Posterior vena cava (tissue), 2 donors: ENCODE results near the gene OXTR. TPM values are rescaled to one million over a fixed set of nuclear protein-coding genes. Genes with fewer than 3 reads are reported as not detected.

Experiments used
- DNase-seq: peaks from one replicate; pipeline ENCODE4 v3.0.0-alpha.2; 2020; ENCODE audit warnings: low spot score
- intact Hi-C, 2 donors: fragments of 100-400 bp; cut with DNase I; formaldehyde crosslinking; loops; one replicate each; pipeline versions ENCODE4 v1.14.1 to v1.14.2; 2022 to 2023
- long read RNA-seq, 2 donors: library from polyadenylated mRNA; unstranded; transcript quantifications; one replicate each; pipeline ENCODE4 v2.0.0, GENCODE V29; 2020 to 2021
- total RNA-seq, 2 donors: library from RNA; stranded (reverse); fragmentation: NEBNext Ultra II Directional; extraction: Animal tissue kit (Norgen Biotek cat#: 25700); gene quantifications; one replicate each; pipeline ENCODE4 v1.2.1, GENCODE V29; 2021
- donor health status: DM: yes; HTN: yes; CAD: no.
- donor health status: DM: yes; HTN: yes; CAD: no.

The OXTR gene
- 1 to 10 TPM; 1.1 to 3.4 TPM for total RNA-seq
- long read RNA-seq, donor 1, result 0 reads
- long read RNA-seq, donor 2, partial matches to known transcripts, result 1 of 1 reads
- long read RNA-seq, donor 2, other reads (novel, unspliced or antisense), result 0 of 1 reads

DNA sequence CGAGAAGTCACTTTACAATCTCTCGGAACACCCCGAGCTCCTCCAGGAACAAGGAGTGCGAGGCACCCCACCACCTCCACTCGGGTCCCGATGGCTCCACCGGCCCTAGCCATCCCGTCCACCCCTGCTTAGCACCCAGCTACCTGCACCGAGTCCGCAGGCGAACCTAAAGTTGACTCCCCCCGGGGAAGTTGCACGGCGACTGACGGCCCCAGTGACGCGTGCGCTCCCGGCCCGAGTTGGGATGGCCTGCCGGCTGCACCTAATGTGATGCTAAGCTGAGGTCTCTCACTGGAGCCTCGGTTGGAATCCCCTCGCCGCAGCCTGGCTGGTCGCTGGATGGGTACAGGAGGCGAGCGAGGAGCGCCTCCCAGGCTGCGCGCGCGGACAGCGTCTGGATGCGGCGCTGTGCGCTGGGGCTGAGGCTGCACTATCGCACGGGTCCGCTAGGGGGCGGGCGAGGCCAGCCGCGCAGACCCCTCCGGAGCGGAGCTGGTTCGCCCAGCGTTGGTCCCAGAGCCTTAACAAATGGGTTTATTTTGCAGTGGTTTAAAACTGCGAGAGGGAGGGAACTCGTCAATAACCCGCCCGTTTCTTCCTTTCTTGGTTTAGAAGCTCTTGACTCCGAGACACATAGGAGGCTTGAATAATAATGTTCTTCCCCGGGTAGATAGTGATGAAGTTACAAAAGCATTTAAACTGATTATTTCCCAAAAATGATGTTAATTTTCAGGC lies at the start of gene OXTR:
Gene OXTR (minus strand): TSS at position 526 of the 735 bp plus-strand sequence. CDS start 1,426 bp downstream, outside the sequence.
- intact Hi-C loops, result no loop called here
- peak; percentile 90 for DNase-seq

DNA sequence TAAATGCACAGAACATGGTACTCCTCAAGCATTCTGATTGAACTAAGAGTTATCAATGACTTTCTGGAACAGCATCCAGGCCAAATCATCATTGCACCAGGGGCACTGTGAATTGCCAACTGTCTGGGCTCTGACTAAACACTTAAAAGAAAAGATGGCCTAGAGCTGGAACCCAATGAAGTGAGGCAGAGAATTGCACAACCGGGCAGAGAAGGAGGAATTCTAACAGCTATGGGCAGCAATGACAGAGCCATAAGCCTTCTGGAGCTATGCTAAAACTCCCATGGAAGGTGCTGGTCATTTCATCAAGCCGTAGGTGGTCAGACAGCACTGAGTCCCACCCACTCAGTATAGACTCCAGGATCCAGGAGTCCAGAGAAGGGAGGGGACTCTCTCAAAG lies 48.1 kb upstream of the OXTR start:
- DNase-seq, result no peak

DNA sequence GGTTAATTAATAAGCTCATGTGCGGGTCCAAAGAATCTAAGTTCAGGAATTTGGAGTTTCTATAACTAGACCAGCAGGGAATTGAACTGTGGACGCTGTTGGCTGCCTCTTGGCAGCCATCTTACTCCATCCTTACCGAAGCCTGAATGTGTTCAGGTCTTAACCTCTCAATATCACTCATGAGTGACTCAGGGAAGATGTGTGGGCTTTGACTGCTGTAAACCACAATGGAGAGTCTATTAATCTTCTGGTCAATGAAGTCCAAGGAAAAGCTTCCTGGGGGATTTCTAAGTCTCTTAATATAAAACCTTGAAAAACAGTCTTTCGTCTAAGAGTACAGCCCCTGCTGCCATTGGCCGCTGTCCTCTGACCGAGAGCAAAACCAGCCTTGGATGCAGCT lies 46.7 kb upstream of the OXTR start:
- intact Hi-C loops, result no loop called here

More for the DNA sequence above, 48.1 kb upstream of the OXTR start:
- intact Hi-C loops, result no loop called here

DNA sequence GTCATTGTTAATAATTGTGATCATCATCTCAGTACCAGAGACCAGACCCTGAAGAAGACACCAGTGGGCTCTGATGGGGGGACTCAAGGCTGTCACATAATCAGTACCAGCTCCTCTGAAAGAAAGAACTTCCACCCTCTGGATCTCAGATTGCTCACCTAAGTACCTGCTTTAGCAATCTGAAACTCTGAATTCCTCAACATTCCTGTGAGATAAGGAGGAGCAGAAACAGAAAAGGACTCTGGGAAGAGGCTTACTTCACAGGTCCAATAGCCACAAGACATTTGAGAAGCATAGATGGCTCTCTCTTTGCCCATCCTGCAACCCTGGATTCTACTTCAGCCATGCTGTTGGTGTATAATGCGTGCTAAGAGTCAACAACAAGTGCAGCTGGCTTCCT lies 44.0 kb upstream of the OXTR start:
- intact Hi-C loops, result no loop called here
- no peak for DNase-seq

More for the DNA sequence above, 46.7 kb upstream of the OXTR start:
- no peak for DNase-seq

DNA sequence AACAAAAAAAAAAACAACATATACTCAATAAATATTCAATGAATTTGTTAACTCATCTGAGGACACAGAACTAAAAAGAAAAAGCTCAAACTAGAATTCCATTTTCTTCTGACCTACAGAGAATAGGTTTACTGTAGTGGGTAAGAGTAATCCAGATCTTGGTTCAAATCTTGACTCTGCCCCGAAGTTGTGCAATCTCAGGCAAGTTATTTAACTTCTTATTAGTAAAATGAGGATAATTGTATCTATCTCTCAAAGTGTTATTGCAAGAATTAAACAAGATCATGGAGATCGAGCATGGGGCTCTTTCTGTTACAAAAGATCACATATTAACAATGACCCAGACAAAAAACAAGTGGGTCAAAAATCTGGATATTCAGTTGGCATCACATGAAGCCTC lies 41.1 kb upstream of the OXTR start:
- DNase-seq, result no peak
- intact Hi-C loops, result no loop called here

DNA sequence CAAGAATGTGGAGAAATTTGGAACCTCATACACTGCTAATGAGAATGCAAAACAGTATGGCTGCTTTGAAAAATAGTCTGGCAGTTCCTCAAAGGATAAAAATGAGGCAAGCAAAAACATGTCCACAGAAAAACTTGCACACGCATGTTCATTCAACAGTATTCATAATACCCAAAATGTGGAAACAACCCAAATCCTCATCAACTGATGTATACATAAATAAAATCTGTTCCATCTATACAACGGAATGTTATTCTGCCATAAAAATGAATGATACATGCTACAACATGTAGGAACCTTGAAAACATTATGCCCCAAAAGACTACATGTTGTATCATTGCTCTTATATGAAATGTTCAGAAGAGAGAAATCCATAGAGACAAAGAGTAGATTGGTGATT lies 36.4 kb upstream of the OXTR start:
- DNase-seq, result no peak
- intact Hi-C loops, result no loop called here

DNA sequence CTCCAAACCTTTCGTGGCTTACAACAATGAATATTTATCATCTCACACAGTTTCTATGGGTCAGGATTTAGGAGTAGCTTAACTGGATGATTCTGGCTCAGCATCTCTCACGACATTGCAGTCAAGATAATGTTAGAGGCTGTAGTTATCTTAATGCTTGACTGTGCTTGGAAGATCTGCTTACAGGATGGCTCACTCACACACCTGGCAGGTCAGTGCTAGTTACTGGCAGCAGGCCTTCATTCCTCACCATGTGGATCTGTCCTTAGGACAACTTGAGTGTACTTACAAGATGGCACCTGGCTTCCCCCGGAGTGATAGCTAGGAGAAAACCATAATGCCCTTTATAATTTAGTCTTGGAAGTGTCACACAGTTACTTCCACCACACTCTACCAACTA lies 32.8 kb upstream of the OXTR start:
- DNase-seq, result no peak
- intact Hi-C loops, result no loop called here

DNA sequence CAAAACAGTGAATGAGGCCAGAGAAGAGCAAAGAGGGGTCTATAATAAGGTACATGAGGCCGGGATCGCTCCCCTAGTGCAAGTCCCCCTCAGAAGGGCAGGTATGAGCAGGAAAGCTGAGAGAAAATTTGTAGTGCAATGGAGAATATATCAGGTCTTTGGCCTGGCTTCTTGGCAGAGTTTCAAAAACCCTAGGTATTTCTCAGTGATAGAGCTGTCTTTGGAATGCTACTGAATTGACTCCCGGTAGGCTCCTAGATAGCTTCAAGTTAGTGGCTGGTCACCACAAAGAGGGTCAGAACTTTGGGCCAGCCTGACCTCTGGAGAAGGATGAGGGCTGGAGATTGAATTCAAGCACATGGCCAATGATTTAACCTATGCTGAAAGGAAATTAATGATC lies 30.6 kb upstream of the OXTR start:
- intact Hi-C loops, result no loop called here
- no peak for DNase-seq

DNA sequence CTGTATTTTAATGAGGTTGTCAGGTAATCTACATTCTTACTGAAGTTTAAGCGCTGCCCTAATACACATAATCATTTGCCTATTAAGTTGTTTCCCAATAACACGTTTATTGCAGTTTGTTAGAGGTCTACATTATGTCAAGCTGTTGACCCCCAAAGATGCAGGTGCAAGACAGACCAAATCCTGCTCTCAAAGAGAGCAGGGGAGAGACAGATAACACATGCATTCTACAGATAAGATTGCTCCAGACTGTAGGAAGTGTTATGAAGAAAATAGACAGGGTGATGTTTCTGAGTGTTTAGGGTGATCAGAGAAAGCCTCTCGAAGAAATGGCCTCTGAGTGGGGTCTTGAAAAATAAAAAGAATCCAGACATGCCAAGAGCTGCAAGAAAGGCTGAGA lies 24.8 kb upstream of the OXTR start:
- intact Hi-C loops, result no loop called here
- DNase-seq, result no peak

DNA sequence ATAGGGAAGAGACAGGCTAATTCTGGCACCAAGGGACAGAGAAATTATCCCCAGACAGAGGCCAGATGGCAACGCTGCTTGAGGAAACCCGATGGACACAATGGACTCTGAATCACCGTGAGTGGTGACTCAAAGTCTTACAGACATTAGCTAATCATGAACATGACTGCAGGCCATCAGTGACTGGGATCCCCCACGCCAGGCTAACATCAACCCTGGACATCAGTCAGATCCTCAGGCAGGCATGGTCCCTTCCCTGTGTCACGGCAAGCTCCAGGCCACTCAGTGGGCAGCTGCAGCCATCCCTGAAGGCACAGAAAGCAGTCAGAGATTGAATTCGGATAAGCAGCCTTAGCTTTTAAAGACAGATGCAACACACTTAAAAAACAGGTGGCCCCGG lies 23.8 kb upstream of the OXTR start:
- intact Hi-C loops, result no loop called here
- no peak for DNase-seq

DNA sequence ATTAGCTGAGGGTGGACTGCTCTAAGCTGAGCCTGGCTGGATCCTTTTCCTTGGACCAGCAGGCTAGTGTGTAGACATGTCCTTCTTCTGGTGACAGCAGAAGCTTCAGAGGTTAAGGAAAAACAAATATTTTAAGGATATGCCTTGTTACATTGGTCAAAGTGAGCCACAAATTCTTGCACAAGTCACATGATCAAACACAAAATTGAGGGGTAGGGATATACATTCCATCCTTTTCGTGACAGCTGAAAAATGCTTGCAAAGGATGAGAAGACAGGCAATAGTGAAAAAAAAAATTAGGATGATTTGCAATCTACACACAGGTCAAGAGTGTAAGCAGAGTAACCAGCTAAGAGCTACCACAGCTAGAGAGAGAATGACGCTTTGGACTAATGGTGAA lies 21.1 kb upstream of the OXTR start:
- no peak for DNase-seq
- intact Hi-C loops, result no loop called here

DNA sequence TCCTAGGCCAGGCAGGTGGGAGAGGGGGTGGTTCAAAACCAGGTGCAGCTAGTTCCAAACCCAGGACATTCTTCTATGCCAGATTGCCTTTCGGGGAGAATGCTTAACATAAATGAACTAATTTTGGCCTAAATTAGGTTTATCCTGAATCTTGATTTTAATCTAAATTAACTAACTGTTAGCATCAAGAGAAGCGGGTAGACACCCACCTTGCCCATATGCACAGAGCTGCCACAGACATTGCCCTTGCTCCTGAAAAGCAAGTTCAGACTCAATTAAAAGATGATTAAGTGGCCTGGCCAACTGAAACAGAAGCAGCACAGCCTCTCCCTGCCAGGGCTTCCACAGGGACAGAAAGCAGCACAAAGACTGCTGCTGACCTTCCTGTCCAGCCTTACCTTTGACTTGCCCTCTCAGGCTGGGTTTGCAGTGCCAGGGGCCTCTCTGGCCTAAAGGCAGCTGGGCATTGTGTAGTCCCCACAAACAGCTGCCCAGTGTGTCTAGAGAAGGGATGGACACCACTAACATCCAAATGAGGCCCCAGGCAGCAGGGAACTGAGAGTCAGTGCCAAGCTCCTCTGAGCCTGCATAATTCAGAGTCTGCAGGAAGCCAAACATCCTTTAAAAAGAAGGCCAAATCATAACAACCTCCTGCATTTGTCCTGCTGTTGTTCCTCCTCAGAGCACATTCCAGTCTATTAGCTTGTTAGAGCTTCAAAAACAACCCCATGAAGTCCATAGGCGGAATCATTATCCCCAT lies 15.4 kb upstream of the OXTR start:
- intact Hi-C loops, result no loop called here
- no peak for DNase-seq

DNA sequence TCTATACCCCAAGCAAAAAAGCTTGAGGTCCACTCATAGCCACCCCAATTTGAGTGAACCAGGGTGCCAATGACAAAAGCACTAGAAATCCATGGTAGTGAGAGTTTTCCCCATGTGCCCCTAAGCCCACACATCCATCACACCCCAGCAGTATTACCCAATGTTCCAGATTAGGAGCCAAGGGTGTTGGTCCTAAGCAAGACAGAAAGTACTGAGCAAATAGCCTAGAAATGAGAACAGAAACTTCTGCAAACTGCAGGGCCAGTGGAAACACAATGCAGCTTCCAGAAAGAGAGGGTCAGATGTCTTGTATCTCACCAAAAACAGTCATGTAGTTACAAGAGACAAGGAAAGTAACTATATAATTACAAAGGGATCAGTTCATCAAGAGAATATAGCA lies 10.9 kb upstream of the OXTR start:
- no peak for DNase-seq
- intact Hi-C loops, result no loop called here

DNA sequence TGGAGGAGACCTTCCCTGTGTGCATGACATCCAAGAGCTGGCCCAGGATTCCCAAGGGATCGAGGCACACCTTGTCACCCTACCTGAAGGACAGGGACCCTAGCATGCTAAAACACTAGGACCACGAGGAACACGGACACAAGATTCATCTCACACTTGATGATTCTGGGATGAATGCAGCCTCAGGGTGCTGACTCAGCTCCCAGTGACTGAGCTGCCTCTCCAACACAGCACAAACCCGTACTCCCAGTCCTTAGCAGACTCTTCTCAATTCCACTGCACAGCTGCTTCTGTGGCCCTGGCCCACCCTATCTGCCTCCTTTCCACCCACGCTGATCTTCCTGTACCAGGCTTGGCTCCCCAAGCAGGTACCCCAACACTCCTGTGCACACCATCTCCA lies 9.1 kb upstream of the OXTR start:
- DNase-seq, result no peak
- intact Hi-C loops, result no loop called here

DNA sequence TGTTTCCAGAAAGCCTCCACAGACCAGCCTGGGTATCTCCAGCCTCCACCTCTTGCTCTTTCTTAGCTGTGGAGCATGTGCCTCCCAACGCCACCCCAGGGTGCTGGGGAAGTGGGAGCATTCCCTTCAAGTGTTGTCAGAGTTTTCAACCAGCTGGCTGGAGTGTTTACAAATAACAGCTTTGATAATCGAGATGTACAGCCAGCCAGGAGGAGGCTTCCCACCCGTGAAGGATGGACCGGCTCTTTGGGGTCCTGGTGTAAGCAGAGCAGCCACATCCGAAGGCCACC lies 8.5 kb upstream of the OXTR start:
- intact Hi-C loops, result no loop called here
- DNase-seq, result no peak

DNA sequence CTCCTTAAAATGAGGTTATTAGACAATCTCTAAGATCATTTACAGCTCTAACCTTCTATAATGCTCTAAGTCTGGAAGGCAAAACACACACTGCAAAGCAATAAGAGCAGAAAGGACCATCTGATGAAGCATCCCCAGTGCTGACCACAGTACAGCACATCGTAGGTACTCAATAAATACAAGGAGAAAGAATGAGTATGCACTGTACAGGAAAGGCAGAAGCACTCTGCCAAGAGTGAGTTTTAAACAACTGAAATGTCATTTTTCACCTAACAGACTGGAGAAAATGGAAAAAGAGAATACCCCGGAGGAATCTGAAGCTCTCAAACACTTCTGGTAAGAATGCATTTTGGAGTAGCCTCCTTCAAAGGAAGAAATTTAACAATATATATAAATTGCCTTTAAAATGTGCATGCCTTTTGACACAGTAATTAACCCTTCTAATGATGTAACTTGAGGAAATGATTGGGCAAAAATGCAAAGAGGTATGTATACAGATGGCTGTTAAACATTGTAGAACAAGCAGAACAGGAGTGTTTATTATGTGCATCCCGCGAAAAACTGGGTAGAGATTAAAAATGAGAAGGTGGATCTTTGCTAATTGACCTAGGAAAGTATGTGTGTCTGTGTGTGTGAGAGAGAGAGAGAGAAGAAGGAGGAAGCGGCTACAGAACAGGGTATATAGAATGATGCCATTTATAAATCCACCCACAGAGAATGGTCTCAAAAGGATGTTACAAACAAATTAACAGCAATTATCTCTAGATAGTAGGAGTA lies 8.0 kb upstream of the OXTR start:
- DNase-seq, result no peak
- intact Hi-C loops, result no loop called here

DNA sequence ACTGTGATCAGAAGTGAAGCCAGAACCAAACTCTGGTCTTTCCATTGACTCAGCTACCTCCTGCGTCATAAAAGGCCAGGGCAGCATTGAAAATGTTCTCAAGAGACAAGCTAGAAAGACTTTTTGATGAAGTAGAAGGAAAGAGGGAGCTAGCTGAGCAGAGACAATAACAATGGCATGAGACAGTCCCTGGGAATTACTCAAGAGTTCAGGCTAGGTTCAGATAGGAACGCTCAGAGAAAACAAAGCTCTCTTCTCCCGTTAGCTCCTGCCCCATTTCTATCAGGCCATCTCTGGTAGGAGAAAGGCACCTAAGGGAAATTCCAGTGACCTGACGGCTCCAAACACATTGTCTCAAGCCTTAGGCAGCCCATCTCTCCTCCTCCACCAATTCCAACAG lies 7.0 kb upstream of the OXTR start:
- intact Hi-C loops, result no loop called here
- DNase-seq, result no peak

DNA sequence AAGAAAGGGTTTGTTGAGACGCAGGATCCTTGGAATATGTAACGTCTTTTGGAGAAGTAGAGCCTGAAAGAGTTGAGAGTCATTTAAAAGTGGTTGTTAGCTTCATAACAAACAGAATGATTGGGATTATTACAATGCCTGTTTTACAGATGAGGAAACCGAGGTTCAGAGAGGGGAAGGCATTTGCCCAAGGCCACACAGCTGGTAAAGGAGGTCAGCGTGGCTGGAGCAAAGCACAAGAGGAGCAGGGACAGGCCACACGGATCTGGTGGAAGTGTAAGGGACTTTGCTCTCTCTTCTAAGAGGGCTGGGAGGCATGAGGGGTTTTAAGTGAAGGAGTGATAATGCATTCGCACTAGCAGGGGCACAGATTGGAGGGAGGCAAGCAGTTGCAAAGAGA lies 6.2 kb upstream of the OXTR start:
- intact Hi-C loops, result no loop called here
- DNase-seq, result no peak

DNA sequence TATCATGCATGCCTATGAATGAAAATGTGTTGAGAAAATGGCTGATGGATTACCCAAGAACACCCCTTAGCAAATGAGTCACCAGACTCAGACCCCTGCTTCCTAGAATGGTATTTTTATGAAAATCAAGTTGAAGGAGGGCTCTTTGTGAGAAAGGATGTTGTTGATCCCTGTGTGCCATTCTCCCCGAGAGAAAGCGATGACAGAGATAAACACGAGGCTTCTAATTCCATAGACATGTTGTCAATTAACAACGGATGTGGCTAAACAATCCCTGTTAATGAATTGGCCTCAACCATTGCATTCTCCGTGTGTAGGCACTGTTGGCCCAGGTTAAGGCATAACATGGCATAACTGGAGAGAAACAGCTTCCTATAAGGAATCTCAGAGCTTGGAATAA lies 5.8 kb upstream of the OXTR start:
- DNase-seq, result no peak
- intact Hi-C loops, result no loop called here

DNA sequence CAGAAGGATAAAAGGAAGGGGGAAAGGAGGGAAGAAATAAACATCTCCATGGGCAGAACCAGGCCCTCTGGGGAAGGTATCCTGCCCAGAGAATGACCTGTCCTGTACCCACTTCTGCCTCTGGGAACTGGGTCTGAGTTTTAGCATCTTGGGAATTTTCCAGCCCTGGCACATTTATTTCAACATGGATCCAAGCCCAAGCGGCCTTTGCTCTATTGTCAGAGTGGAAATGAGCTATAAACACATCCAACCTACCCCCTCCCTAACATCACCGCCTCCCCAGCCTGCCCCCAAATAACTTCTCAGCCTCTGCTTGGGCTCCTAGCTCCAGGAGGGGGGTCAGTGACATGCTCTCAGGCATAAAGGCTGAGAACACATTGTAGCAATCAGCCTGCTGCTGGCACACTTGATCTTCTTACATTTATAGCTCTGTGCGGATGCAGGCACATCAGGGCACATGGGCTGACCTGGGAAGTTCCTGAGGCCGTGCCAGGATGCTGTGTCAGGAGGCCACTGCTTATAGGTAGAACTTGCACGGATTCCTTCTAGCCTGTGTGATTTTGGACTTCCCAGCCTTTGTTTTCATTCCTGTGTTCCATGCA lies 4.6 kb upstream of the OXTR start:
- intact Hi-C loops, result no loop called here
- DNase-seq, result no peak
